Esophagus squamous epithelium (tissue), 4 donors: ENCODE results near the gene EPHA4.

Experiments used
- POLR2A ChIP-seq, 4 donors: fragments of 450-650 bp; IDR thresholded peaks; one replicate each; pipeline ENCODE4 v1.6.1; 2017; ENCODE audit warnings: antibody characterized with exemption in 4 of 4, mild to moderate bottlenecking in 4 of 4, moderate library complexity in 3 of 4
- TF ChIP-seq, protein P1 (sequence below), 6 experiments: fragments of 450-650 bp in 4 of 6; fragments of 200-600 bp in 2 of 6; sonication (generic) in 2 of 6; IDR thresholded peaks; one replicate each; pipeline ENCODE4 v1.5.1; 2016 to 2019; ENCODE audit warnings: antibody characterized with exemption in 6 of 6, mild to moderate bottlenecking in 4 of 6, moderate library complexity in 4 of 6

DNA sequence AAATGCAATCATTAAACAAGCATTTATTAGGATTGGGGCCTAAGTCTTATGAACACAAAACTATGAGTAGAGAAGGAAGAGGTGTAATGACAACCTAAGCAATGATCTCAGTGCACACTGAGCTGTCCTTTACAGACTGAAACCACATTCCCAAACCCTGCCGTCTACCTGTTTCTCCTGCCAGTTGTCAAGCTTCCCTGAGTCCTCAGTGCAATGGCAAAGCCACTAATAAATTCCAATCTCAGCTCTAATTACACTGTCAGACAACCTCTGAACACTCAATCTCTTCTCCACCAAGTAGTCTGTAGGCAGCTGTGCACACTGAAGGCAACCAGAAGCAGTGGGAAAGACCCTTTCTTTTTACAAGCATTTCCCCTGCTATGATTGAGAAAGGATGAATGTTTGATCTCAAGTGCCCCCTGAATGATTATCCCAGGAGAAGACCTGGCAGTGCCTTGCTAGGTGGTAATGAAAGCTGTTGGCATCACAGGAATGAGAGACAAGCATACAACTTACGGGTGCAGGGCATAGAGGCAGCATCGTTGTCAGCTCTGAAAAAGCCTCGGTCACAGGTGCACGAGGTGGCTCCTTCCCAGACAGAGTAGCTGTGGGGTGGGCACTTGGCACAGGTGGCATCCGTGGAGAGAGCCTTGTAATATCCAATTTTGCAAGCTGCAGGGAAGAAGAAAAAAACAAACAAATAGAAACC is 71.4 kb downstream of the EPHA4 start:
- TF ChIP-seq, protein P1, sequence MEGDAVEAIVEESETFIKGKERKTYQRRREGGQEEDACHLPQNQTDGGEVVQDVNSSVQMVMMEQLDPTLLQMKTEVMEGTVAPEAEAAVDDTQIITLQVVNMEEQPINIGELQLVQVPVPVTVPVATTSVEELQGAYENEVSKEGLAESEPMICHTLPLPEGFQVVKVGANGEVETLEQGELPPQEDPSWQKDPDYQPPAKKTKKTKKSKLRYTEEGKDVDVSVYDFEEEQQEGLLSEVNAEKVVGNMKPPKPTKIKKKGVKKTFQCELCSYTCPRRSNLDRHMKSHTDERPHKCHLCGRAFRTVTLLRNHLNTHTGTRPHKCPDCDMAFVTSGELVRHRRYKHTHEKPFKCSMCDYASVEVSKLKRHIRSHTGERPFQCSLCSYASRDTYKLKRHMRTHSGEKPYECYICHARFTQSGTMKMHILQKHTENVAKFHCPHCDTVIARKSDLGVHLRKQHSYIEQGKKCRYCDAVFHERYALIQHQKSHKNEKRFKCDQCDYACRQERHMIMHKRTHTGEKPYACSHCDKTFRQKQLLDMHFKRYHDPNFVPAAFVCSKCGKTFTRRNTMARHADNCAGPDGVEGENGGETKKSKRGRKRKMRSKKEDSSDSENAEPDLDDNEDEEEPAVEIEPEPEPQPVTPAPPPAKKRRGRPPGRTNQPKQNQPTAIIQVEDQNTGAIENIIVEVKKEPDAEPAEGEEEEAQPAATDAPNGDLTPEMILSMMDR (IDR thresholded peaks at IDR 0.05) = no peak
- no peak for TF ChIP-seq POLR2A (IDR thresholded peaks at IDR 0.05)
